Lower leg skin (tissue), 3 donors: ENCODE data around the gene RASSF3.

Source experiments
- POLR2A ChIP-seq, 2 donors: fragments of 450-650 bp; IDR thresholded peaks; one replicate each; pipeline ENCODE4 v1.6.1; 2016 to 2017; ENCODE audit warnings: antibody characterized with exemption in 2 of 2, mild to moderate bottlenecking in 1 of 2, moderate library complexity in 1 of 2
- TF ChIP-seq, protein P1 (sequence below), 3 donors: fragments of 450-650 bp; IDR thresholded peaks; one replicate each; pipeline ENCODE4 v1.5.1; 2016; ENCODE audit warnings: antibody characterized with exemption in 3 of 3, mild to moderate bottlenecking in 3 of 3, moderate library complexity in 2 of 3

DNA sequence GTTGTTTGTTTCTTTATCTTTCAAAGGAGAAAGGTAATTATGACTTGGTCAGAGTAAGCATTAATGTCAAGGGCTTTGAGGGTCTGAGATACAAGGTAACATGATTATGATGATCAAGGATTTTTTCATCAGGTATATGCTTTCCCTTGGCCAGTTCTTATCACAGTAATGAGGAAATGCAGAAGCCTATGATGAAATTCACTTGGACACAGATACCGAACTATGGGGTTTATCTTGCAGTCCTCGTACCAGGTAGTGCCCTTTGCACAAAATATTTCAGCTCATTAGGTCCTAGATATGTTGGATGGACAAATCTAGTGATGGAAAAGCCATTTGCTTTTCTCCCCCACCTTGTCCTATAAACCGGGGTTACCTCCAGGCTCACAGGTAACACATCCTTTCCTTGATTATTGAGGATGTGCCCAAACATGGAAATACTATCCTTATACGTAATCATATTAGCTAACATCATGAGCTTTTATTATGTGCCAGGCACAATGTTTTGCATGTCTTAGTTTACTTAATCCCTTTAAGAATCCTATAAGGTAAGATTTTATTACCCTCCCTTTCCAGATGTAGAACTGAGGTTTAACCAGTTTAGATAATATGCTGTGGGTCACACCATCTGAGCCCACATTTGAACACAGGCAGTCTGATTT is 7.0 kb upstream of the RASSF3 start:
- TF ChIP-seq POLR2A (IDR thresholded peaks at IDR 0.05) = no peak
- TF ChIP-seq, protein P1, sequence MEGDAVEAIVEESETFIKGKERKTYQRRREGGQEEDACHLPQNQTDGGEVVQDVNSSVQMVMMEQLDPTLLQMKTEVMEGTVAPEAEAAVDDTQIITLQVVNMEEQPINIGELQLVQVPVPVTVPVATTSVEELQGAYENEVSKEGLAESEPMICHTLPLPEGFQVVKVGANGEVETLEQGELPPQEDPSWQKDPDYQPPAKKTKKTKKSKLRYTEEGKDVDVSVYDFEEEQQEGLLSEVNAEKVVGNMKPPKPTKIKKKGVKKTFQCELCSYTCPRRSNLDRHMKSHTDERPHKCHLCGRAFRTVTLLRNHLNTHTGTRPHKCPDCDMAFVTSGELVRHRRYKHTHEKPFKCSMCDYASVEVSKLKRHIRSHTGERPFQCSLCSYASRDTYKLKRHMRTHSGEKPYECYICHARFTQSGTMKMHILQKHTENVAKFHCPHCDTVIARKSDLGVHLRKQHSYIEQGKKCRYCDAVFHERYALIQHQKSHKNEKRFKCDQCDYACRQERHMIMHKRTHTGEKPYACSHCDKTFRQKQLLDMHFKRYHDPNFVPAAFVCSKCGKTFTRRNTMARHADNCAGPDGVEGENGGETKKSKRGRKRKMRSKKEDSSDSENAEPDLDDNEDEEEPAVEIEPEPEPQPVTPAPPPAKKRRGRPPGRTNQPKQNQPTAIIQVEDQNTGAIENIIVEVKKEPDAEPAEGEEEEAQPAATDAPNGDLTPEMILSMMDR (IDR thresholded peaks at IDR 0.05) = no peak
